Gastroesophageal sphincter (tissue), 3 donors: ENCODE results near the gene KLHL29.

Source experiments
- POLR2AphosphoS5 ChIP-seq: sonication (generic); formaldehyde crosslinking; IDR thresholded peaks from one replicate; pipeline ENCODE4 v1.6.1; 2017; ENCODE audit warnings: antibody characterized with exemption
- TF ChIP-seq, protein P1 (sequence below), 4 experiments: fragments of 200-600 bp in 2 of 4; fragments of 450-650 bp in 2 of 4; sonication (generic) in 1 of 4; IDR thresholded peaks; one replicate each; pipeline ENCODE4 v1.5.1; 2017 to 2019; ENCODE audit warnings: antibody characterized with exemption in 4 of 4, mild to moderate bottlenecking in 2 of 4, moderate library complexity in 2 of 4

DNA sequence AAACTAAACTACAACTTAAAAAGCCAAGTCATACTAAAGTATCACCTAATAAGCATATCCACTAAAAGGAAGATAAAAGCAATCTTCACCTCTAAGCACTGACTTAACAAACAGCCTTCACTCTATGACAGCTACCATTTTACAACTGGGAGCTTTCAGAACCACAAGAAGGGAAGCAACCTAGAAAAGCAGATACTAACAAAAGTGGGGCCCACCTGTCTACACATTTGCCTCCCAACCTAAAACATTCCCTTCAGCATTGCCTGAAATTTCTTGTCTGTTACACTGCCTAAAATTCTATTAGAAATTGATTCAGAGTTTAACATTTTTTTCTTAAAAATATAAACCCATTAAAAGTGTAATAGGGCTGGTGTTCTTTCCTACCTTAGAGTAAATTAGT is 370.0 kb downstream of the KLHL29 start:
- TF ChIP-seq, protein P1, sequence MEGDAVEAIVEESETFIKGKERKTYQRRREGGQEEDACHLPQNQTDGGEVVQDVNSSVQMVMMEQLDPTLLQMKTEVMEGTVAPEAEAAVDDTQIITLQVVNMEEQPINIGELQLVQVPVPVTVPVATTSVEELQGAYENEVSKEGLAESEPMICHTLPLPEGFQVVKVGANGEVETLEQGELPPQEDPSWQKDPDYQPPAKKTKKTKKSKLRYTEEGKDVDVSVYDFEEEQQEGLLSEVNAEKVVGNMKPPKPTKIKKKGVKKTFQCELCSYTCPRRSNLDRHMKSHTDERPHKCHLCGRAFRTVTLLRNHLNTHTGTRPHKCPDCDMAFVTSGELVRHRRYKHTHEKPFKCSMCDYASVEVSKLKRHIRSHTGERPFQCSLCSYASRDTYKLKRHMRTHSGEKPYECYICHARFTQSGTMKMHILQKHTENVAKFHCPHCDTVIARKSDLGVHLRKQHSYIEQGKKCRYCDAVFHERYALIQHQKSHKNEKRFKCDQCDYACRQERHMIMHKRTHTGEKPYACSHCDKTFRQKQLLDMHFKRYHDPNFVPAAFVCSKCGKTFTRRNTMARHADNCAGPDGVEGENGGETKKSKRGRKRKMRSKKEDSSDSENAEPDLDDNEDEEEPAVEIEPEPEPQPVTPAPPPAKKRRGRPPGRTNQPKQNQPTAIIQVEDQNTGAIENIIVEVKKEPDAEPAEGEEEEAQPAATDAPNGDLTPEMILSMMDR (IDR thresholded peaks at IDR 0.05), result no peak
- TF ChIP-seq POLR2AphosphoS5, result no peak
